Middle frontal gyrus (tissue), 1 donor: ENCODE results near the gene PRKD3.

Source experiments
- DNase-seq: peaks from one replicate; pipeline ENCODE4 v3.0.0-alpha.2; 2015; ENCODE audit warnings: low spot score; ENCODE audit errors: extremely low spot score

Gene PRKD3

GRCh38 chr2:37324786-37325624 is at the start of gene PRKD3:
Gene PRKD3 (minus strand): TSS chr2:37324833. CDS start chr2:37316524, 8,309 bp downstream.
- DNase-seq: no peak

DNA sequence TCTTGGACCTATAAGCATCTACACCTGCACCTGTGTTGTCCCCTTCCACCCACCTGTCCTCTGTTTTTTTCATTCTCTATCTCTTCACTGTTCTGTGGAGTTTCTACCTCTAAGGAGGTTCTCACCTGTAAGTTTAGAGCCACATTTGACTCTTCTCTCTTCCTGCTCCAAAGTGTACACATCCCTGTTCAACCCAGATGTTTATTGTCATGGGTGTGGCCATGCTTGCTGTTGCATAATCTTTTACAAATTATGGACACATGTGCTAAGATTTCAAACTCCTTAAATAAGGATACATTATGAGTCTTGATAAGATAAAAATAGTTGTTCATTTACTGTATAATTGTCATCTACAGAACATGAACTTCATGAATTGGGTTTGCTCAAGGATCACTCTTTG is 47.4 kb upstream of the PRKD3 start:
- no peak for DNase-seq

GRCh38 chr2:37370666-37371065 is 46.0 kb upstream of the PRKD3 start:
- no peak for DNase-seq

DNA sequence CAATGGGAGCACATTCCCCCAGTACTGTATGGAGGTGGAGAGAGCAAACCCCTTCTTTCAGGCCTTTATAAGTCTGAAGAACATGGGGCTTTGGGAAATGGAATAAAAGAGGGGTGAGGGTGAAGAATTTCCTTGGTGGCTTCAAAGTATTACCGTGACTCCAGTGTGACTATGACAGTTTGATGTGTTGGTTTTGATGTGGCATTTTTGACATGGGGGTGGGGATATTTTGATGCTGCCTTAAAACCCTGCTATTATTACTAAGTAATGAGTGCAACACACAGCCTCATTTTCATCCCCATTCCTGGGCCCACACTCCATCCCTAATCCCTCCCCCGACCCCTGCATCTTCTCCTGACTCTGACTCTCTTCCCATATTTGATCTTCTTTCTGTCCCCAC is 43.4 kb upstream of the PRKD3 start:
- no peak for DNase-seq

GRCh38 chr2:37367310-37367709 is 42.7 kb upstream of the PRKD3 start:
- no peak for DNase-seq

- DNase-seq: no peak
Observed at GRCh38 chr2:37366773-37367172, 42.1 kb upstream of the PRKD3 start.

GRCh38 chr2:37365669-37366068 is 41.0 kb upstream of the PRKD3 start:
- DNase-seq: no peak

GRCh38 chr2:37364351-37364750 is 39.7 kb upstream of the PRKD3 start:
- DNase-seq: no peak

DNA sequence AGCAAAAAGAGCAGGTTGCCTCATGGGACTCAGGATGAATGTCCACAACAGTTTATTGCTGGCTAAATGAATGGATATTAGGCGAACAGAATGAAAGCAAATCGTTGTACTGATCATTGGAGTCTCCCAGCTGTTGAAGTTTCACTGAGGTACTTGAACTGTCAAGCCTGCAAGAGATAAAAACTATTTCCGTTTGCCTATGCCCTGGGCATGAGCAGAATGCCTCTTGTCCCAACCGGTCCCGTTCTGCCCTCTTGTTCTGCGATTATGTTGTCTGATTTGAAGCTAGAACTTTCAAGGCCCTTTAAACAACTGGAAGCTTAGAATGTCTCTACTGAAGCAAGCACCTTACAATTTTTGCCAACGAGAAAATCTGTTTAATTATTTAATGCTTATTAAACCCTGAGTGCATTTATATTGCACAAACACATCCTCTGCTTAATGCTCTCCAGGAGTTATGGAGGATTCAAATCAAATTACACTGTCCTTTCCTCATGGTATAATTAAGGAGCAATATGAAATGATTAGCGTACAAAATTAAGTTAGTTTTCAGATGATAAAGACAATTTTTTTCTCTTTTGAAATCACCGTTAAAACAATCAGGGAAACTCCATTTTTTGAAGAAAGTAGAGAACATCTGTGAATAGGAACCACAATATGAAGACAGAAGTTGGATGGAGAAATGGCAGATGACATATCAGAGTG is 37.5 kb upstream of the PRKD3 start:
- DNase-seq: no peak

- no peak for DNase-seq
Observed at GRCh38 chr2:37361216-37361815, 36.7 kb upstream of the PRKD3 start.

DNA sequence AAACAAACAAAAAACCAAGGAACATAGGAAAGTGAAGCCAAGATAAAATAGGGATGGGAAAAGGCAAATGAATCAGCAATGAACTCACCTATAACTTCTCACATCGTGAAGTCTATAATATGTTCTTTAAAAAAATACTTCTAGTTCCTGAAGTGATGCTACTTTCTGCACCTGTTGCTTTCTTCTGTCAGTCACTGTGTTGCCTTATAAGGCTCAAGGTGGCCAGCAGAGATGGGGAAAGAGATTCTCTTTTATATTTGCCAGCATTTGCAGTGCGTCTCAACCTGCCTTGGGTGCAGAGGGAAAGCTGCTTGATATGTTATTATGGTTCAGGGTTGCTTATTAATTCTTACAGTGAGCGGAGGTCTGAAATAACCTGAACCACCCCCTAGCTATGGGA is 33.8 kb upstream of the PRKD3 start:
- no peak for DNase-seq

GRCh38 chr2:37357530-37357929 is 32.9 kb upstream of the PRKD3 start:
- DNase-seq: no peak

DNA sequence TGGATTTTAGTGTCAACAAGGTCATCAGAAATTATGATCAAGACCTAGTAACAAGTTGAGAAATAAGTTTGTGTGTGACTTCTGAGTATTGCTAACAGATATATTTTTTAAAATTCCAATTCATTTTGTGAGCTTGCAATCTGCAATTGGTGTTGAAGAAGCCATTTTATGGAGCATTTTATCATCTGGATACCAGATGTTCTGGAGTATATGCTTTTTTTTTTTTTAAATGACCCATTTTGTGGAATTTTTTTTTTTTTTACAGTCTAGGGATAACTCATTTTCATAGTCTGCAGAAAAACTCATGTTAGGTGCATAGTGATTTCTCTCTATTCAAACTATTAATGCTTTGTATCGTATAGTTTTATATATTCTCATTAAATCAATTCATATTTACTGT is 32.4 kb upstream of the PRKD3 start:
- DNase-seq: no peak

DNA sequence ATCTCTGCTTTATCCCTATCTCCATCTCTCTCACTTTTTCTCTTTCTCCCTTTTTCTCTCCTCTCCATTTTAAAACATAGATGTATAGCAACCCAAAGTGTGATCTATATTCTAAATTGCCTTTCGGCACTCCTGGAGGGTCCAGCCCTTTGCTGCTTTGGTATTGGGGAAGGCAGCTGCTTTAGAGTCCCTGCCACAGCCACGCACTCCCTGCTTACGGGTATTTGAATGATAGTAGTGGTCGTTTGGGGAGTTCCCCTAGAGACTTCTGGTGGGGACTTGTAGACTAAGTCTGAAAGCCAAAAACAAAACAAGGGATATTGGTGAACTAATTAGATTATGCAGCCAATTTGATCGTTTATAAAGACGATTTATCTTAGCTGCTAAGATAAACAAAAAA is 31.7 kb upstream of the PRKD3 start:
- DNase-seq: no peak

- no peak for DNase-seq
Observed at GRCh38 chr2:37355735-37356134, 31.1 kb upstream of the PRKD3 start.

- DNase-seq: no peak
Observed at GRCh38 chr2:37354531-37354930, 29.9 kb upstream of the PRKD3 start.

- DNase-seq: no peak
Observed at GRCh38 chr2:37350034-37350433, 25.4 kb upstream of the PRKD3 start.

- DNase-seq: no peak
Observed at GRCh38 chr2:37349231-37349860, 24.7 kb upstream of the PRKD3 start.

- DNase-seq: no peak
Observed at GRCh38 chr2:37348155-37348554, 23.5 kb upstream of the PRKD3 start.

GRCh38 chr2:37344453-37345361 is 20.1 kb upstream of the PRKD3 start, which contains the start of gene QPCT:
Gene QPCT (plus strand): TSS chr2:37344630. CDS start chr2:37344732, 102 bp downstream.
- DNase-seq: no peak
